ENCODE measurements around the gene XPNPEP2. TPM values are rescaled to one million over a fixed set of nuclear protein-coding genes. Genes with fewer than 3 reads are reported as not detected.

XPNPEP2 gene
- total RNA-seq, 1 donor from 2014 or later: not detected

- FAIRE-seq: no peak
- no peak for DNase-seq (ENCODE audit: low read depth)
- Histone ChIP-seq H3K27me3 (ENCODE audit: control insufficient read depth, insufficient read depth, low read length) (no peaks in the 10 kb centered on the region), H3K36me3 (ENCODE audit: control insufficient read depth, insufficient read depth, low read length) (no peaks in the 10 kb centered on the region), H3K4me3 (ENCODE audit: low read depth, low read length) (no peak overlapping the region)
- TF ChIP-seq, protein P1, sequence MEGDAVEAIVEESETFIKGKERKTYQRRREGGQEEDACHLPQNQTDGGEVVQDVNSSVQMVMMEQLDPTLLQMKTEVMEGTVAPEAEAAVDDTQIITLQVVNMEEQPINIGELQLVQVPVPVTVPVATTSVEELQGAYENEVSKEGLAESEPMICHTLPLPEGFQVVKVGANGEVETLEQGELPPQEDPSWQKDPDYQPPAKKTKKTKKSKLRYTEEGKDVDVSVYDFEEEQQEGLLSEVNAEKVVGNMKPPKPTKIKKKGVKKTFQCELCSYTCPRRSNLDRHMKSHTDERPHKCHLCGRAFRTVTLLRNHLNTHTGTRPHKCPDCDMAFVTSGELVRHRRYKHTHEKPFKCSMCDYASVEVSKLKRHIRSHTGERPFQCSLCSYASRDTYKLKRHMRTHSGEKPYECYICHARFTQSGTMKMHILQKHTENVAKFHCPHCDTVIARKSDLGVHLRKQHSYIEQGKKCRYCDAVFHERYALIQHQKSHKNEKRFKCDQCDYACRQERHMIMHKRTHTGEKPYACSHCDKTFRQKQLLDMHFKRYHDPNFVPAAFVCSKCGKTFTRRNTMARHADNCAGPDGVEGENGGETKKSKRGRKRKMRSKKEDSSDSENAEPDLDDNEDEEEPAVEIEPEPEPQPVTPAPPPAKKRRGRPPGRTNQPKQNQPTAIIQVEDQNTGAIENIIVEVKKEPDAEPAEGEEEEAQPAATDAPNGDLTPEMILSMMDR (IDR thresholded peaks at IDR 0.05; ENCODE audit: insufficient read depth, low read length, severe bottlenecking): no peak
Measured at GRCh38 chrX:129769467-129770154, 30.8 kb downstream of the XPNPEP2 start.

DNA sequence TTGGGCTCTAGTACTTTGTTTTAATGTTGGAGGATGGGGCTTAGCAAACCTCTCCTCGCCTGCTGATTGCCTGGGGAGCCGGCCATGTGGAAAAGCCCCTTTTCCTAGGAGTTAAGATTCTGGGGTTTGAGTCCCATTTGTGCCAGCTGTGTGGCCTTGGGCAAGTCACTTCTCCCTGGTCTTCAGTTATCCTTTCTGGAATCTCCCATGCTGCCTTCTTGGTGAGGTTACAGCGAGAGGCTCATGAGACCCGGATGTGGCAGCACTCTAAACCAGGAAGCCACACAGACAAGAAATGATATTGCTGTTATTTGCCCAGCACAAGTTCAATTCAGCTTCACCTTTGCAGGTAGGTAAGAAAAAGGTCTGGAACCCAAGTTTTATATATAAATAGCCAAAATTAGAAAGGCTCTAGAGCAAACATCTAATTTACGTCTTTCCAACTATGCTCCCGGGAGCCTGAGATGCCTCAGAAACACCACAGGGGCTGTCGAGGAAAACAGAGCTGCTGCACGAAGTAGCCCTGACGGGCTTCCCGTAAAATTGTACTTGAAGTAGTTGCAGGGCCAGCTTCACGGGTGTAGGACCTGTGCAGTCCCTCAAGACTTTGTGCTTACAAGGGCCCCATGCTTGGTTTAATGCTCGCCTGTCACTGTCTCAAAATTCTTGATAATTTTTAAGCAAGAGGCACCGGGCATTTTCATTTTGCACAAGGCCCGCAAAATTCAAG lies 32.7 kb downstream of the XPNPEP2 start:
- Histone ChIP-seq H3K36me3 (ENCODE audit: control insufficient read depth, insufficient read depth, low read length) (no peaks in the 10 kb centered on the region), H3K27me3 (ENCODE audit: control insufficient read depth, insufficient read depth, low read length) (no peaks in the 10 kb centered on the region), H3K4me3 (ENCODE audit: low read depth, low read length) (no peak overlapping the region)
- TF ChIP-seq, protein P1 (IDR thresholded peaks at IDR 0.05; ENCODE audit: insufficient read depth, low read length, severe bottlenecking): no peak
- FAIRE-seq (no peak), DNase-seq (ENCODE audit: low read depth) (no peak)

DNA sequence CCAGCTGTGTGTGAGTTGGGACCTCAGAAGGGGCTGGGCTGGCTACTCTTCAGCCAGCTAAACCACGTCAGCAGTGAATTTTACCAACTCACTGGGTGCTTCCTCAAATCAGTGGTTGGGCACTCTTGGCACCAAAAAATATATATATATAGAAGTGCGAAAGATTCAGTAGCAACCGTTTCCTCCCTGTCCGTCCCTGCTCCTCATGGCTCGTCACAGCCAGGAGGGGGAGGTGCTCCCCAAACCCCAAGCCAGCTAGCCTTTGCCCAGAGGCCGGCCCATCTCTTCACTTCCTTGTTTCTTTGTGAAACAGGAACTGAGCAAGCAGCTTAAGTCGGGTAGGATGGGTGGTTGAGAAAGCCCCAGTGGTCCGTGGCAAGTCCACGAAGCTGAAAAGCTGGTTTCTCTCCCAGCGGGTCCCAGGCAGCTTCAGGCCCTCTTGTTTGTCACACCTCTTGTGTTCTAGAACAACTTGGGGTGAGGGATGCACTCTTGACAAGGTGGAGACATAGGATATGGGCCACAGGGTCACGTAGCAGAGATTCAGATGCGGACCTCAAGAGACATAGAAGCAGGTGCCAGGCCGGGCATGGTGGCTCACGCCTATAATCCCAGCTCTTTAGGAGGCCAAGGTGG lies 34.1 kb downstream of the XPNPEP2 start:
- H3K27me3 ChIP-seq (ENCODE audit: control insufficient read depth, insufficient read depth, low read length): no peaks in the 10 kb centered on the region
- DNase-seq (ENCODE audit: low read depth) (no peak), FAIRE-seq (no peak)
- H3K4me3 ChIP-seq (ENCODE audit: low read depth, low read length): no peak overlapping the region
- TF ChIP-seq, protein P1 (IDR thresholded peaks at IDR 0.05; ENCODE audit: insufficient read depth, low read length, severe bottlenecking): no peak
- H3K36me3 ChIP-seq (ENCODE audit: control insufficient read depth, insufficient read depth, low read length): no peaks in the 10 kb centered on the region

- DNase-seq (ENCODE audit: low read depth) (no peak), FAIRE-seq (no peak)
- TF ChIP-seq, protein P1 (IDR thresholded peaks at IDR 0.05; ENCODE audit: insufficient read depth, low read length, severe bottlenecking): no peak
- Histone ChIP-seq H3K36me3 (ENCODE audit: control insufficient read depth, insufficient read depth, low read length) (no peaks in the 10 kb centered on the region), H3K27me3 (ENCODE audit: control insufficient read depth, insufficient read depth, low read length) (no peaks in the 10 kb centered on the region), H3K4me3 (ENCODE audit: low read depth, low read length) (no peak overlapping the region)
Measured at GRCh38 chrX:129773649-129774458, 35.1 kb downstream of the XPNPEP2 start.

GRCh38 chrX:129777218-129778030 lies 38.6 kb downstream of the XPNPEP2 start:
- FAIRE-seq (no peak), DNase-seq (ENCODE audit: low read depth) (peak; percentile 10)
- Histone ChIP-seq H3K4me3 (ENCODE audit: low read depth, low read length) (no peak overlapping the region), H3K36me3 (ENCODE audit: control insufficient read depth, insufficient read depth, low read length) (no peaks in the 10 kb centered on the region), H3K27me3 (ENCODE audit: control insufficient read depth, insufficient read depth, low read length) (no peaks in the 10 kb centered on the region)
- TF ChIP-seq, protein P1 (IDR thresholded peaks at IDR 0.05; ENCODE audit: insufficient read depth, low read length, severe bottlenecking): no peak
